ENCODE measurements around the gene SNX10.

- TF ChIP-seq POLR2A (IDR thresholded peaks at IDR 0.05) (no peak), CTCF (IDR thresholded peaks at IDR 0.05) (no peak), EP300 (IDR thresholded peaks at IDR 0.05) (no peak)
These were observed 14.4 kb downstream of the SNX10 start for GRCh38 chr7:26305869-26306665.
